H9 (cell line): ENCODE data around the gene MAP2K3. TPM values are rescaled to one million over a fixed set of nuclear protein-coding genes. Genes with fewer than 3 reads are reported as not detected.

Experiments used
- DNase-seq: peaks from one replicate; pipeline ENCODE4 v3.0.0-alpha.2; 2017
- H2AFZ ChIP-seq: one replicate; pipeline ENCODE4 v1.6.1; 2013; ENCODE audit warnings: mild to moderate bottlenecking, low read length, control low read depth, moderate library complexity
- H2AK5ac ChIP-seq: 2 replicates; pipeline ENCODE4 v1.6.1; 2013; ENCODE audit warnings: low read length, control low read depth, mixed read lengths; ENCODE audit not compliant: insufficient read length
- H2BK120ac ChIP-seq: one replicate; pipeline ENCODE4 v1.6.1; 2013; ENCODE audit warnings: low read depth, mild to moderate bottlenecking, low read length, control low read depth, inconsistent platforms; ENCODE audit not compliant: poor library complexity, severe bottlenecking
- H2BK12ac ChIP-seq: 2 replicates; pipeline ENCODE4 v1.6.1; 2013; ENCODE audit warnings: low read length, control low read depth, mixed read lengths, low read depth; ENCODE audit not compliant: insufficient read length
- H2BK15ac ChIP-seq: 2 replicates; pipeline ENCODE4 v1.6.1; 2013; ENCODE audit warnings: low read depth, low read length, control low read depth
- H2BK20ac ChIP-seq: one replicate; pipeline ENCODE4 v1.6.1; 2013; ENCODE audit warnings: low read depth, mild to moderate bottlenecking, low read length, control low read depth, inconsistent platforms; ENCODE audit not compliant: poor library complexity, severe bottlenecking
- H2BK5ac ChIP-seq: 2 replicates; pipeline ENCODE4 v1.6.1; 2013; ENCODE audit warnings: low read length, control low read depth, mixed read lengths; ENCODE audit not compliant: insufficient read length
- H3K14ac ChIP-seq: 2 replicates; pipeline ENCODE4 v1.6.1; 2013; ENCODE audit warnings: low read length, control low read depth; ENCODE audit not compliant: insufficient read depth
- H3K18ac ChIP-seq: 2 replicates; pipeline ENCODE4 v1.6.1; 2013; ENCODE audit warnings: low read depth, mild to moderate bottlenecking, mixed read lengths, low read length, control low read depth; ENCODE audit not compliant: insufficient read length
- H3K23ac ChIP-seq: 2 replicates; pipeline ENCODE4 v1.6.1; 2013; ENCODE audit warnings: low read length, control low read depth, mixed read lengths, low read depth; ENCODE audit not compliant: insufficient read length
- H3K23me2 ChIP-seq: 2 replicates; pipeline ENCODE4 v1.6.1; 2013; ENCODE audit warnings: low read depth, mild to moderate bottlenecking, mixed read lengths, low read length, control low read depth; ENCODE audit not compliant: insufficient read length, poor library complexity, severe bottlenecking
- H3K27ac ChIP-seq: 2 replicates; pipeline ENCODE4 v1.5.1; 2013; ENCODE audit warnings: low read length, control low read depth, mixed read lengths, low read depth; ENCODE audit not compliant: insufficient read length
- H3K27me3 ChIP-seq: 2 replicates; pipeline ENCODE4 v1.6.1; 2013; ENCODE audit warnings: low read length, control low read depth, inconsistent platforms; ENCODE audit not compliant: insufficient read depth
- H3K4ac ChIP-seq: 2 replicates; pipeline ENCODE4 v1.6.1; 2013; ENCODE audit warnings: low read depth, mild to moderate bottlenecking, control low read depth, inconsistent platforms, low read length, moderate library complexity
- H3K4me1 ChIP-seq: 2 replicates; pipeline ENCODE4 v1.6.1; 2013; ENCODE audit warnings: low read length, control low read depth, inconsistent platforms; ENCODE audit not compliant: insufficient read depth
- H3K4me2 ChIP-seq: 2 replicates; pipeline ENCODE4 v1.6.1; 2013; ENCODE audit warnings: low read length, control low read depth, mixed read lengths; ENCODE audit not compliant: insufficient read length, insufficient read depth
- H3K56ac ChIP-seq: 2 replicates; pipeline ENCODE4 v1.6.1; 2013; ENCODE audit warnings: low read depth, mild to moderate bottlenecking, mixed read lengths, low read length, control low read depth; ENCODE audit not compliant: insufficient read length
- H3K79me1 ChIP-seq: 2 replicates; pipeline ENCODE4 v1.6.1; 2013; ENCODE audit warnings: low read depth, mild to moderate bottlenecking, moderate library complexity, low read length, control low read depth, inconsistent platforms; ENCODE audit not compliant: insufficient read depth, poor library complexity, severe bottlenecking
- H3K79me2 ChIP-seq: 2 replicates; pipeline ENCODE4 v1.6.1; 2013; ENCODE audit warnings: low read length, control low read depth, inconsistent platforms; ENCODE audit not compliant: insufficient read depth
- H3K9ac ChIP-seq: 2 replicates; pipeline ENCODE4 v1.6.1; 2013; ENCODE audit warnings: low read length, control low read depth, mixed read lengths; ENCODE audit not compliant: insufficient read length; ENCODE audit errors: extremely low read depth
- H3K9me3 ChIP-seq: one replicate; pipeline ENCODE4 v1.6.1; 2013; ENCODE audit warnings: low read depth, low read length, inconsistent platforms; ENCODE audit not compliant: control insufficient read depth
- H3T11ph ChIP-seq: one replicate; pipeline ENCODE4 v1.6.1; 2013; ENCODE audit warnings: mild to moderate bottlenecking, low read length, control low read depth, inconsistent platforms
- H4K20me1 ChIP-seq: one replicate; pipeline ENCODE4 v1.6.1; 2013; ENCODE audit not compliant: control insufficient read depth, insufficient read length, insufficient read depth
- H4K5ac ChIP-seq: 2 replicates; pipeline ENCODE4 v1.6.1; 2013; ENCODE audit warnings: low read depth, mild to moderate bottlenecking, mixed read lengths, low read length, control low read depth; ENCODE audit not compliant: insufficient read length
- H4K8ac ChIP-seq: replicated peaks from 2 replicates; pipeline ENCODE4 v1.6.1; 2013; ENCODE audit warnings: low read length, control low read depth, mixed read lengths, low read depth; ENCODE audit not compliant: insufficient read length
- H4K91ac ChIP-seq: 2 replicates; pipeline ENCODE4 v1.6.1; 2013; ENCODE audit warnings: low read depth, mild to moderate bottlenecking, moderate library complexity, mixed read lengths, low read length, control low read depth; ENCODE audit not compliant: insufficient read length
- H3K27ac Mint-ChIP-seq, 3 experiments: 2 replicates in 2 of 3; 3 replicates in 1 of 3; pipeline ENCODE4 v1.8.0; 2020 to 2021; ENCODE audit warnings: mixed read lengths in 3 of 3, mild to moderate bottlenecking in 1 of 3, moderate library complexity in 1 of 3
- H3K27me3 Mint-ChIP-seq: 2 replicates; pipeline ENCODE4 v1.8.0; 2021; ENCODE audit warnings: low read depth, mild to moderate bottlenecking, moderate library complexity, mixed read lengths
- H3K36me3 Mint-ChIP-seq, 3 experiments: 2 replicates in 2 of 3; 3 replicates in 1 of 3; pipeline ENCODE4 v1.8.0; 2020 to 2021; ENCODE audit warnings: low read depth in 3 of 3, mixed read lengths in 3 of 3; ENCODE audit not compliant: insufficient read depth in 1 of 3
- H3K4me1 Mint-ChIP-seq, 2 experiments: 2 replicates each; pipeline ENCODE4 v1.8.0; 2020; ENCODE audit warnings: mixed read lengths in 2 of 2
- H3K4me3 Mint-ChIP-seq, 2 experiments: 2 replicates in 1 of 2; 3 replicates in 1 of 2; pipeline ENCODE4 v1.8.0; 2020 to 2021; ENCODE audit warnings: mild to moderate bottlenecking in 2 of 2, mixed read lengths in 2 of 2, moderate library complexity in 1 of 2
- H3K9me3 Mint-ChIP-seq, 2 experiments: 2 replicates in 1 of 2; 3 replicates in 1 of 2; pipeline ENCODE4 v1.8.0; 2020; ENCODE audit warnings: mild to moderate bottlenecking in 2 of 2, mixed read lengths in 2 of 2, moderate library complexity in 1 of 2
- WGBS: extraction: QIAGEN DNeasy Blood & Tissue Kit; methylation state at CpG from one replicate; pipeline ENCODE4 v1.1.7; 2013; ENCODE audit warnings: missing lambda C conversion rate, low lambda C conversion rate, mixed read lengths; ENCODE audit not compliant: insufficient read length; ENCODE audit errors: extremely low coverage; 5-methylcytosine and 5-hydroxymethylcytosine counted together
- total RNA-seq: library from RNA; stranded (reverse); gene quantifications from 2 replicates; pipeline ENCODE4 v1.2.1, GENCODE V29; 2021
- TF ChIP-seq, protein P1 (sequence below): fragments of 200-600 bp; sonication (generic); conservative IDR thresholded peaks from 3 replicates; pipeline ENCODE4 v1.8.0; 2021; ENCODE audit warnings: antibody characterized with exemption, mild to moderate bottlenecking

The MAP2K3 gene
- total RNA-seq, 1 experiment from 2014 or later: 26.1 TPM

DNA sequence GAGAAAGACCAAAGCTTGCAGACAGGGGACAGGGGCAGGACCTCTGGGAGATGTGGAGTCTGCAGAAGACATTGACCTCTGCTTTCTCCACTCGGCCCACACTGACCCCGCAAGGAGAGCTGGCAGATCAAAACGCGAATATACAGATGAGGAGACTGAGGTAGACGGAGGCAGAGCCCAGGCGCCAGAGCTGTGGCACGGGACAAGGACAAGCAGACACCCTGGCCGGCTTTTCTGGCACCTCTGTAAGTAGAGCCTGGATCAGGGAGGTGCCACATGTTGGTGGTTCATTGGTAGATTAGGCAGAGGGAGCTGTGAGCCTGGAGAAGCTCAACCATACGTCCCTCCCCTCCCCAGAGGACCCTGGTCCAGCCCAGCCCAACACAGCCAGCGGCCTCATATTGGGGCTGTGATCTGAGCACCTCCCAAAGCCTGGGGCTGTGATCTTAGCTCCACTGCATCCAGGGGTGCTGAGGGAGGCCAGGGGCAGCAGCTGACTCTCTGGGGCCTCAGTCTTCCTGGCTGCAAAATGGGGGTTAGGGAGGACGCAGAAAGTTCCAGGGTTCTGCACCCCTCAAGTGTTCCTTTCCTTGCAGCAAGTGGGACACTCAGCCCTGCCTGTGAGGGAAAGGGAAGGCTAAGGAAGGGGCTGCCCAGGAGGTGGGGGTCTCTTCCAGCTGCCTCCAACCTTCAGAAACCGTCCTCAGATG lies 35.3 kb upstream of the MAP2K3 start:
- no peak overlapping the region for H3K9ac ChIP-seq
- TF ChIP-seq, protein P1, sequence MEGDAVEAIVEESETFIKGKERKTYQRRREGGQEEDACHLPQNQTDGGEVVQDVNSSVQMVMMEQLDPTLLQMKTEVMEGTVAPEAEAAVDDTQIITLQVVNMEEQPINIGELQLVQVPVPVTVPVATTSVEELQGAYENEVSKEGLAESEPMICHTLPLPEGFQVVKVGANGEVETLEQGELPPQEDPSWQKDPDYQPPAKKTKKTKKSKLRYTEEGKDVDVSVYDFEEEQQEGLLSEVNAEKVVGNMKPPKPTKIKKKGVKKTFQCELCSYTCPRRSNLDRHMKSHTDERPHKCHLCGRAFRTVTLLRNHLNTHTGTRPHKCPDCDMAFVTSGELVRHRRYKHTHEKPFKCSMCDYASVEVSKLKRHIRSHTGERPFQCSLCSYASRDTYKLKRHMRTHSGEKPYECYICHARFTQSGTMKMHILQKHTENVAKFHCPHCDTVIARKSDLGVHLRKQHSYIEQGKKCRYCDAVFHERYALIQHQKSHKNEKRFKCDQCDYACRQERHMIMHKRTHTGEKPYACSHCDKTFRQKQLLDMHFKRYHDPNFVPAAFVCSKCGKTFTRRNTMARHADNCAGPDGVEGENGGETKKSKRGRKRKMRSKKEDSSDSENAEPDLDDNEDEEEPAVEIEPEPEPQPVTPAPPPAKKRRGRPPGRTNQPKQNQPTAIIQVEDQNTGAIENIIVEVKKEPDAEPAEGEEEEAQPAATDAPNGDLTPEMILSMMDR: no peak
- H3K27me3 Mint-ChIP-seq: peaks cover 11% of the 10 kb centered on the region
- H3K79me2 ChIP-seq: no peaks in the 10 kb centered on the region
- WGBS: no CpG with 5 or more reads among the region's 12 CpGs
- peaks cover 3% of the 10 kb centered on the region for H3K23me2 ChIP-seq
- H4K20me1 ChIP-seq: no peaks in the 10 kb centered on the region
- H3K4me2 ChIP-seq: no peak overlapping the region
- H2BK12ac ChIP-seq: no peak overlapping the region
- no peak overlapping the region for H3K14ac ChIP-seq
- H2AK5ac ChIP-seq: no peak overlapping the region
- H3K4me3 Mint-ChIP-seq: no peak overlapping the region
- H3K4me1 ChIP-seq: no peaks in the 10 kb centered on the region
- no peaks in the 10 kb centered on the region for H3K79me1 ChIP-seq
- no peak overlapping the region for H2BK20ac ChIP-seq
- no peak overlapping the region for H4K5ac ChIP-seq
- no peaks in the 10 kb centered on the region for H3K9me3 Mint-ChIP-seq
- DNase-seq: no peak
- no peak overlapping the region for H2BK120ac ChIP-seq
- no peaks in the 10 kb centered on the region; the same call in 1 of the 2 replicates for H3K27me3 ChIP-seq
- H3K9me3 ChIP-seq: no peaks in the 10 kb centered on the region
- no peak overlapping the region for H2BK15ac ChIP-seq
- H3K56ac ChIP-seq: no peak overlapping the region
- H3K4me1 Mint-ChIP-seq: peaks cover 16 to 28% of the 10 kb centered on the region in 2 experiments
- no peak overlapping the region for H4K91ac ChIP-seq
- H3K18ac ChIP-seq: no peak overlapping the region
- H4K8ac ChIP-seq: no peak overlapping the region
- no peak overlapping the region for H3K27ac ChIP-seq
- no peak overlapping the region for H3T11ph ChIP-seq
- H2AFZ ChIP-seq: no peak overlapping the region
- no peak overlapping the region for H3K4ac ChIP-seq
- H3K23ac ChIP-seq: no peak overlapping the region
- H3K36me3 Mint-ChIP-seq: no peaks in the 10 kb centered on the region
- H3K27ac Mint-ChIP-seq: no peak overlapping the region
- no peak overlapping the region for H2BK5ac ChIP-seq
